Chondrocyte (in vitro differentiated cells): ENCODE data around the gene TMEM231. TPM values are rescaled to one million over a fixed set of nuclear protein-coding genes. Genes with fewer than 3 reads are reported as not detected.
"Not testable (repeated sequence)": the region's sequence is repeated elsewhere in the genome, so short reads cannot be mapped to it uniquely, and the experiment has no call there.

Experiments used
- DNase-seq: peaks from one replicate; pipeline ENCODE4 v3.0.0; 2021; ENCODE audit warnings: mixed read lengths, low spot score
- H3K27ac Mint-ChIP-seq: one replicate; pipeline ENCODE4 v1.8.0; 2021; ENCODE audit warnings: mild to moderate bottlenecking, moderate library complexity, mixed read lengths; ENCODE audit not compliant: unreplicated experiment
- H3K27me3 Mint-ChIP-seq: 2 replicates; pipeline ENCODE4 v1.8.0; 2021; ENCODE audit warnings: low read depth, mixed read lengths
- H3K36me3 Mint-ChIP-seq: 2 replicates; pipeline ENCODE4 v1.8.0; 2021; ENCODE audit warnings: low read depth, mixed read lengths
- H3K4me1 Mint-ChIP-seq: 2 replicates; pipeline ENCODE4 v1.8.0; 2021; ENCODE audit warnings: low read depth, mild to moderate bottlenecking, mixed read lengths
- H3K4me3 Mint-ChIP-seq: one replicate; pipeline ENCODE4 v1.8.0; 2021; ENCODE audit warnings: mild to moderate bottlenecking, moderate library complexity, mixed read lengths; ENCODE audit not compliant: unreplicated experiment
- H3K9me3 Mint-ChIP-seq: 2 replicates; pipeline ENCODE4 v1.8.0; 2021; ENCODE audit warnings: low read depth, mixed read lengths
- CTCF ChIP-seq: fragments of 200-600 bp; sonication (generic); IDR thresholded peaks from 2 replicates; pipeline ENCODE4 v1.5.0; 2021; ENCODE audit warnings: antibody characterized with exemption, mild to moderate bottlenecking, moderate library complexity
- total RNA-seq: library from RNA; stranded (reverse); gene quantifications from 3 replicates; pipeline ENCODE4 v1.2.1, GENCODE V29; 2021

The TMEM231 gene
- total RNA-seq, 1 donor from 2014 or later, result 7.1 TPM

GRCh38 chr16:75555213-75555706 is 792 bp downstream of the TMEM231 start:
- peak overlapping the region; percentile 99 for H3K27ac Mint-ChIP-seq
- H3K4me3 Mint-ChIP-seq, result peak overlapping the region; percentile 95
- peaks cover 19% of the 10 kb centered on the region for H3K4me1 Mint-ChIP-seq
- no peaks in the 10 kb centered on the region for H3K27me3 Mint-ChIP-seq
- peak; percentile 96 for DNase-seq
- no peaks in the 10 kb centered on the region for H3K9me3 Mint-ChIP-seq
- no peaks in the 10 kb centered on the region for H3K36me3 Mint-ChIP-seq
- no peak for TF ChIP-seq CTCF

- H3K4me1 Mint-ChIP-seq, result peaks cover 11% of the 10 kb centered on the region
- TF ChIP-seq CTCF, result no peak
- no peaks in the 10 kb centered on the region for H3K36me3 Mint-ChIP-seq
- no peaks in the 10 kb centered on the region for H3K9me3 Mint-ChIP-seq
- H3K27me3 Mint-ChIP-seq, result no peaks in the 10 kb centered on the region
- no peak for DNase-seq
- no peak overlapping the region for H3K27ac Mint-ChIP-seq
- H3K4me3 Mint-ChIP-seq, result no peak overlapping the region
Measured at GRCh38 chr16:75552951-75553350, 3.1 kb downstream of the TMEM231 start.

GRCh38 chr16:75550211-75550662 is 5.8 kb downstream of the TMEM231 start:
- Mint-ChIP-seq H3K4me3 (no peak overlapping the region), H3K4me1 (peaks cover 5% of the 10 kb centered on the region), H3K27ac (no peak overlapping the region), H3K9me3 (no peaks in the 10 kb centered on the region), H3K27me3 (no peaks in the 10 kb centered on the region), H3K36me3 (no peaks in the 10 kb centered on the region)
- TF ChIP-seq CTCF, result peak; percentile 66
- no peak for DNase-seq

- not testable (repeated sequence) for H3K36me3 Mint-ChIP-seq, DNase-seq, H3K9me3 Mint-ChIP-seq, H3K4me3 Mint-ChIP-seq, H3K27ac Mint-ChIP-seq, H3K27me3 Mint-ChIP-seq, H3K4me1 Mint-ChIP-seq
Measured at GRCh38 chr16:75548456-75548855, 7.6 kb downstream of the TMEM231 start.

GRCh38 chr16:75546293-75546692 is 9.8 kb downstream of the TMEM231 start:
- Mint-ChIP-seq H3K4me3 (no peak overlapping the region), H3K36me3 (peaks cover 2% of the 10 kb centered on the region), H3K4me1 (no peaks in the 10 kb centered on the region), H3K27me3 (no peaks in the 10 kb centered on the region), H3K27ac (no peak overlapping the region), H3K9me3 (no peaks in the 10 kb centered on the region)
- TF ChIP-seq CTCF, result no peak
- DNase-seq, result no peak

GRCh38 chr16:75545879-75546278 is 10.2 kb downstream of the TMEM231 start:
- not testable (repeated sequence) for H3K27me3 Mint-ChIP-seq, H3K4me1 Mint-ChIP-seq, H3K4me3 Mint-ChIP-seq, H3K36me3 Mint-ChIP-seq, H3K27ac Mint-ChIP-seq, DNase-seq, H3K9me3 Mint-ChIP-seq

GRCh38 chr16:75542462-75542861 is 13.6 kb downstream of the TMEM231 start:
- H3K4me1 Mint-ChIP-seq, H3K9me3 Mint-ChIP-seq, H3K27ac Mint-ChIP-seq, H3K36me3 Mint-ChIP-seq, H3K4me3 Mint-ChIP-seq, H3K27me3 Mint-ChIP-seq: not testable (repeated sequence)
- DNase-seq, result peak; percentile 24
